Activated naive CD4-positive, alpha-beta T cell (primary cell): ENCODE data around the gene POU4F1.

Experiments
- DNase-seq, 4 experiments: peaks; one replicate each; lab custom pipeline; 2025; lab: John Stamatoyannopoulos, UW

Gene POU4F1

DNA sequence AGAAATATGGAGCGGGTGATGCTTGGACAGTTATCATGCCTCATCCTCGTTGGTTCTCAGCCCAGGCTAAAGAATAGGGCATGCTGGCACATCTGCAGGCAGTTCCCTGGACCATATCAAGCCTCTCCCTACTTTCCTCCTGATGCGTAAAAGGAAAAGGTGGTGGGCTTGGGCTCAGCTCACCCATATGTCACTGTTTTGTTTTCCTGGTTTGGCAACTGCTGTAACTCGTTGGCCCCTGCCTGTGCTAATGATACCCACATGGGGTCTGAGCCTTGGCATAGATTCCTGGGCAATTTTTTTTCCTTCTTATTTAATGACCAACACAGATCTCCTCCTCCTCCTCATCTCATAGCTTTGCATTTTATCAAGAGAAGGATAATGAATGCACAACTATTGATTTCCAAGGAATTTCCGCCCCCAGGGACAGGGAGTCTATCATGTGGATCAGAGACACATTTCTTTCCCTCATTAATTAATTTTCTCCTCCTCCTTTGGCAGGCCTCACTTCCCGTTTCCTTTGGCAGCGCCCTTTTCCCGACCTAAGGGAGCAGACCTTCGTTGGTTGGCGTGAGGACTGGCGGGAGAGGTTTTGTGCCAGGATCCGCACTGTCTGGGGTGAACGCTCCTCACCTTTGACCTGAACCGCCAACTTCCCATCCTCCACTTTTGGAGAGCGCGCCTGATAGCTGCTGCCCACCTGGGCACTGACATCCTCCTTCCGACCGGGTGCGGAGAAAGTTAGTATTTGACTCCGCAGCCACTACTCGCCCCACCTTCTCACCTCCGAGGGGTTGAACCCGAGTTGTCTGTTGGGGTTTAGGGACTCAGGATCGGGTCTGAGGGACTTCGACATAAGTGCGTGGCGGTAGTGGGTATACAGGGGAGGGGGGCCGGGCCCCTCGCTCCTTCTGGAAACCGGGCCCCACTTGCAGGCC lies 3.4 kb upstream of the POU4F1 start:
- DNase-seq = no peak

DNA sequence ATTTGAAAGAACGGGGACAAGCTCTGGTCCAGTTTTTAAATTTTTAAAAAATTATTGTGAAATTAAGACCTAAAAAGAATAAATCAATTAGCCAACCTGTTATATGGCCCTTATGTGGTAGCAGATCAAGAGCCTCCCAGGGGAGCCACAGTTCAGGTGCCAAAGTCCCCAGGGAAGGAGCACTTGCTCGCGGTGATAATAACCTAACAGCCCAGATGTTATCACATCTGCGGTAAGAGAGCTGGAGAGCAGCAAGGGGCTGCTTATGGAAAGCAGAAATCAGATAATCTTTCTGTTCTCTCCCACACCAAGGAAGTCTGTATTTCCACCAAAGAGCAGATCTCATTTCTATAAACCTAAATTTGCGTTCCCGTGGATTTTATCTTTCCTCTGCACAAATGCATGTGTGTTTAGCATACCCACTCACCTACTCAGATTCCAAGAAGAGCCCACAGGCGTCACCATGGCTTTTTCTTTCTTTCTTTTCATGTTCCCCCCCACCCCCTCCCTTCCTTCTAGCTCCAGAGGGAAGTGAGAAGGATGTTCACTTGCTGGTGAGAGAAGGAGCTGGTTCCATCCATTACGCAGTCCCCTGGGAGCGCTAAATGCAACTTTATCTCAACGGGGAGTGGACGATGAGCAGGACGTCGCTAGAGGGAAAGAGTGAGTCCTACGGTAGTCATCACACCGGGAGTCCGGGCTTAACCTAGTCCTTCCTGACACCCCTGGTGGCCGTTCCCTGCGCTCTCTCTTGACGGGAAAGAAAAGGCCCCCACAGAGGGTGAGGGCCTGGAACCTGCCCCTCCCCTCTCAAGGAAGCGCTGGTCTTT lies 1.6 kb upstream of the POU4F1 start:
- DNase-seq = no peak

DNA sequence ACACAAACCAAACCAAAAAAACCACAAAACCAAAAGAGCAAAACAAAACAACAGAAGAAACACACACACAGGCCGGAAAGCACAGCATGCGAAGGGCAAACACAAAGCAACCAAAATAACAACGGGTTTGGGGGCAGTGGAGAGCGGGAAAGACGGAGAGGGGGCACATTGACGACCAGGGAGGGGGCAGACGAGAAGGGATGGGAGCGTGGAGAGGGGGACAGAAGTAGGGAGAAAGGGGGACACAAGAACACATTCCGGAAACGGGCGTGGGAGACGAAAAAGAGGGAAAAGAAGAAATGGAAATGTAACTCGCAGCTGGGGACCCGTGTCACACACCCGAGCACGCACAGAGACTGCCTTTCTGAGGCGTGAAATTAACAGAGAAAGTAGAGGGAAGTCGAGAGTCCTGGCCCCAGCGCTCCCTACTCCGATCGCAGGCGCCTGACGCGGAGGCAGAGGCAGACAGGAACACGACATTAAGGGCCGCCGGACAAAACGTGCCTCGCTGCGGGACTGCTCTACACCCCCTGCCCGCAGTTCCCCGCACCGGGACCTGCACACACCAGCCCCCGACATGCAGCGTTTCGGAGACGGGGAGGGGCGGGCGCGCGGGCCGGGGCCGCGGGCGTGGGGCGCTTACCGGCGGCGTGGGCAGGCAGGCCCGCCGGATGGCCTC lies 652 bp downstream of the POU4F1 start:
- no peak for DNase-seq

DNA sequence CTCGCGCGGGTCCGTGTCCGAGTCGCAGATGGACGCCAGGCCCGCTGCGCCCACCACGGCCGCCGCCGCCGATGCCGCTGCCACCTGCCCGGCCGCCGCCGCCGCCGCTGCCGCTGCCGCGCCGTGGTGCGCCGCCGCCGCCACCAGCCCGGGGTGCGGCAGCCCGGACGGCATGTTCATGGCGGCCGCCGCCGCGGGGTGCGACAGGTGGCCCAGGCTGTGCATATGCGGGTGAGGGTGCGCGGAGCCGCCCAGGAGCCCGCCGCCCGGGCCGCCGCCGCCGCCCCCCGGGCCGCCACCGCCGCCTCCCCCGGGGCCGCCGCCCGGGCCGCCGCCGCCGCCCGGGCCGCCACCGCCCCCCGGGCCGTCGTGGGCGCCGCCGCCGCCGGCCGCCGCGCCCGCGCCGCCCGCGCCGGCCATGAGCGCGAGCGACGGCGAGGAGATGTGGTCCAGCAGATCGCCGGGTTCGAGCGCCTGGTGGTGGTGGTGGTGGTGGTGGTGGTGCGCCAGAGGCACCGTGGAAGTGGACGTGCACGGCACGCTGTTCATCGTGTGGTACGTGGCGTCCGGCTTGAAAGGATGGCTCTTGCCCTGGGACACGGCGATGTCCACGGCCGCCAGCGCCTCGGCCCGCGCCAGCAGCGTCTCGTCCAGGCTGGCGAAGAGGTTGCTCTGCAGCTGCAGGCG lies 1.3 kb downstream of the POU4F1 start:
- DNase-seq = no peak

DNA sequence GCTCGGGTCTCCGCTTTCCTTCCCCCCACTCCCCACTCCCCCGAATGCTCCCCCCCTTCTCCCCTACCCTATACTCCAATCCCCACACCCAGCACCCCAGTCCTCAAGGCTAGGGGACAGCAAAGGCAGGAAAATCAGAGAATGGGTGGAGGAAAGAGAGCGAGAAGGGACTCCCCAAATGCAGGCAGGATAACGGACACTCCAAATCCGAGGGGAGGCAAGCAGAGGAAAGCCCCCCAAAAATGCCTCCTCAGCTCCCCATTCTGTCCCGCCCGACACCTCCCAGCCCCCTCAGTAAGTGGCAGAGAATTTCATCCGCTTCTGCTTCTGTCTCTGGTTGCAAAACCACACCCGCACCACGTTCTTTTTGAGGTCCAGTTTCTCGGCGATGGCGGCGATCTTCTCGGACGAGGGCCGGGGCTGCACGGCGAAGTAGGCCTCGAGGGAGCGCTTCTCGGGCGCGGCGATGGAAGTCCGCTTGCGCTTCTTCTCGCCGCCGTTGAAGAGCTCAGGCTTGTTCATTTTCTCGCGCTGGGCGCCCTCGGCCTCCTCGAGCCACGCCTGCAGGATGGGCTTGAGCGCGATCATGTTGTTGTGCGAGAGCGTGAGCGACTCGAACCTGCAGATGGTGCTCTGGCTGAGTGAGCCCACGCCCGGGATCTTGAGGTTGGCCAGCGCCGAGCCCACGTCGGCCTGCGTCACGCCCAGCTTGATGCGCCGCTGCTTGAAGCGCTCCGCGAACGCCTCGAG lies 2.1 kb downstream of the POU4F1 start:
- no peak for DNase-seq

DNA sequence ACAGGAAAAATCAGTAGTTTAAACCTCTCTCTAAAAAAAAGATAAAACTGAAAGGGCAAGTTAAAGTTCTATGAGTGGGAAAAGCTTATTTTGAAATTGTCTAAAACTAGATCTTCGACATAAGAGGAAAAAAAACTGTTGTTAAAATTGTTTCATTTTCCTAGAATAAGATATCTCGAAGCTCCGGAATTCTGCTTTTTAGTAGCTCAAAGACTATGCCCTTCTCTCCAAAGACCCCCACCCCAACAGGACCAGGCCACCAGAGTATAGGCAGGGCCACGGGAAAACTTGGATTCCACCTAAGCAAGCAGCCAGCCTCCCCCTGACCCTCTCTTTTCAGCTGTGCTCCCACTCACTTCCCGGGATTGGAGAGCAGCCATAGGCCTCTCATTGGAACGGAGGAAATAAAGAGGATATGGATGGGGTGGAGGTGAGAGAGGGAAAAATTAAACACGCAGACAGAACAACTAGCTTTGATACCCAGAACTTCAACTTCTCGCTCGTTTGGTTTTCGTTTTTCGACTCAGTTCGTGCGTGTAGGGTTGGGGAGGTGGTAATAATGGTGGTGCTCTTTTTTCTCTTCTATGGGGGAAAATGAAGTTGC lies 3.0 kb downstream of the POU4F1 start:
- no peak for DNase-seq

DNA sequence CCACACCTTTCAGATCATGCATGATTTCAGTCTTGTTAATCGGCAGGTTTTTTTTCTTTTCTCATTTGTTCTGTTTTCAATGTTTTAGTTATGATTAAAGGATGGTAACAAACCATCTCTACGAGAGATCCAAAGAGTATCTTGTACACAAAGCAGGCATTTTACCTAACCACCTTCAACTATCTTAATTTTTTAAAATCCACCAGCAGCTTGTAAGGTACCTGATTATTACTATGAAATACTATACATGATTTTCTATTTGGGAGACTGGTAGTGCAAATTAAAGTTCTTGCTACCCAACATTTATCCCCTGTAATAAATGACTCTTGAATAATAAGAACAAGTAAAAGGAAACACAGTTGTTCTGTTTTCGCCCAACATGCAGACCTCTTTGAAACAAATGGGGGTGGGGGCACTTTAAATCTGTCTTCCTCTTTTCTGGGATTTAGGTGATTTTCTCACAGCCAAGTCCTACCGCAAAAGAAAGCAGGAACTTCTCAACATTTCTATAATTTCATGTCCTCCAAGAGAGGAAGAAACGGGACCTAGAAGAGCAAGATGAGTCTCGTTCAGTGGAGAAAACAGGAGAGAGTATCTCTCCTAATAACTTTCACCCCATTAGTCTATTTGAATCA lies 3.6 kb downstream of the POU4F1 start:
- DNase-seq = no peak

DNA sequence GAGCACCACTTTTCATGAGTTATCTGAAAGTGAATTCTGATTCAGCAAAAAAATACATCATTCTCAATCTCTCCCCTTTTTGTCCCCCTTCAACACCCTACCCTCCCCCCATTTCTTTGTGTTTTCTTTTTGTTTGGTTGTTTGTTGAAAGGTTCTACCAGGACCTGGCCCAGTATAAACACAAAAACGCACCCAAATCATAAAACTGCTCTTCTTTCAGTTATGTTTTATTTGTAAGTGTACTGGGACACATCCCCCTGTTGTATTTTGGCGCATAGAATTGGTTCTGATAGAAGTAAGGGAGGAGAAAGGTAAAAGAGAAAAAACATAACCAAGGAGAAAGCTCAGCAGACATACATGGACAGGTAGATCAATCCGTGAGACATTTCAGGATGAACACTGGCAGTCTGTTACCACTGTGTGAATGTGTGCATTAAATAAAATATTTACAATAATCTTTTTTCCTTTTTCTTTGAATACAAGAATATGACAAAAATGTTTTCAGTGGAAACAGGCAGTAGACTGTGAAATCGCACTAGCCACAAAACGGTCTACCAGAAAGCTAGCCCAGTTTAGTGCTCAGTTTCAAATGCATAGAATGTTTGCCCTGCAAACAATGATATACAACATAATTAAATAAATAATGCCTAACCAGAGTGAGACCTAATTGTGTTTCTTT lies 4.2 kb downstream of the POU4F1 start:
- no peak for DNase-seq

DNA sequence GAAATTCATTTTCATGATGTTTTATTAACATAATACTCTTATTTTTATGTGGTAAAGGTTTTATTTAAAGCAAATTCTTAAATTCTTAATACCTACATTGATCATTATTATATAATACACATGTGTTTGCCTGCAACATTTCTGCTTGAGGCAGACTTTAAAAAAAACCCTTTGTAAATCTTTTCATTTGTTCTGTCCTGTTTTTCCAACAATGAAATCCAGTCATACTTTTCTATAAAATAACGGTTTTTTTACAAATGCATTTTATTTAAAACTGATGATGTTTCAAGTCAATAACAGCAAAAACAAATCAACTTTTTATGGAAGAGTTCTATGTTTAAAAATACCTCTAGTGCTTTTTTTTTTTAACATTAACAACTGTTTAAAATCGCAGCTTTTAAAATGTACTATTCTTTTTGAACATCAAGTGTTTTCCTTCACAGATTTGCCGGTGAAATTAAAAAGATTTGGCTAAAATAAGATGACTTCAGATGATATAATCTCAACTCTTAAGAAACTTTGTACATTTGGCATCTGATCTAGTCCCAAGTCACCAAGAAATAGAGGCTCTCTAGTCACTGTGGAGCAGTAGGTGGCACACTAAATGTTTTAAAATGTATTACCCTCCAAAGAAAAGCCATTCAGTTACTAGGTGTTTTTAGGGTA lies 5.1 kb downstream of the POU4F1 start:
- DNase-seq = no peak

DNA sequence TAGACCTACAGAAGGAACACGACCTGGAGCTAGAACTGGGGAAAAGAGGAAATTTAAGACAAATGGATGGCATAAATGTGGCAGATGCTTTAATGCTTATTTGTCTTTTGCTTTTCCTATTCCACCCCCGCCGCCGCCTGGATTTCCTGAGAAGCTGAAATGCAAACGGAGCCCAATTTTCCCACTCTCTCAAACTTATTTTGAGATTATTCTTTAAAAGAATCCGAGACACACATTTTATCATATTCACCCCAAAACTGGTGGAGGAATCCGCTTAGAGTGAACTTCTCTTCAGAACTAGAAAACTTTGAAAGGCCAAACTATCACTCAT lies 5.8 kb downstream of the POU4F1 start:
- DNase-seq = no peak

DNA sequence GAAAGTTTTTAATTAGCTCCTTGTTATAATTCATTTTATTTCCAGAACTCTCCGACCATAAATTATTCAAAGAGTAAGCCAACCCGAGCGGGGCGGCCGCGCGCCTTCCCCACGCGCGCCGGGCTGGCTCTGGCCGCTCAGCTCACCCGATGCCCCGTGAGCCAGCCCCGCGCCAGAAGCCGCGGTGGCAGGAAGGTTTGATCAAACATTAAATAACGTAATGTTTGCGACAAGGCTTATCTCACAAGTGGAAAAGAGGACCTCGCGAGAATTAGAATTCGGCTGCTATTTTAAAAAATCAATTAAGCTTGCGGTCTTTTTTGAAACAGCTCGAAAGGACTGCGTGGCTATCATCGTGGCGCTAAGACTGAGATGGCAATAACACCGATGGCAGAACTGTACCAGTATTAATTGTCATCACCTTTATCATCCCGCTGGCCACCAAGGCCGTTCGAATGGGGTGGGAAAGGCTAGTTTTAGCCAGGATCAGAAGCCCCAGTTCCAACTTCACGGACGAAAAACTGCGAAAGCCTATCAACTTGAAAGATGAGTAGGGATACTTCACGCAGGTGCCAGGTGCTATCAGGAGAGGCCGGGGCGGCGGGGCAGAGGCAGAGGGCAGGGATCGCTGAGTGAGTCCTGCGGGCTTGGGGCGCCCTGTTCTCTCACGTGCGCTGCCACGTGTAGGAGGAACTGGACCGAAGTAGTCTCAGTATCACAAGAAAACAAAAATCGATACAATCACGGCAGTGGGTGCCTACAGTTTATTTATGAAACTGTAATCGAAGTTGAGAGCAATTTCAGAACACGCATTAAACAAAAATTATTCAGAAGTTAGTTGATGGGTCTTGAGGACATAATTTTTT lies 6.4 kb downstream of the POU4F1 start:
- DNase-seq = no peak

DNA sequence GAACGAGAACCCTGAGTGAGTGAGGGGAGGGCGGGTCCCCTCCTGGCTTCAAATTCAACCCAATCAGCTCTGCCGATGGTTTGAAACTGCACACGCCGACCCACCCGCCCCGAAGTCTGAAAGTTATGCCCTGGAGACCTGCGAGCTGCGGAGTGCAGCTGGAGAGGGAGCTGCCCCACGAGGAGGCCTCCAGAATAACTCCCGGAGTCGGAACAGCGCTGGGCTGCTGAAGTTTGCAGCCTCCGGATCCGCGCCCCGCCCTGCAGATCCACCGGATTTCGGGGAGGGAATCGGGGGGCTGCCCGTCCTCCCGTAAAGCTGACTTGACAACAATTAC lies 7.0 kb downstream of the POU4F1 start:
- DNase-seq = no peak

DNA sequence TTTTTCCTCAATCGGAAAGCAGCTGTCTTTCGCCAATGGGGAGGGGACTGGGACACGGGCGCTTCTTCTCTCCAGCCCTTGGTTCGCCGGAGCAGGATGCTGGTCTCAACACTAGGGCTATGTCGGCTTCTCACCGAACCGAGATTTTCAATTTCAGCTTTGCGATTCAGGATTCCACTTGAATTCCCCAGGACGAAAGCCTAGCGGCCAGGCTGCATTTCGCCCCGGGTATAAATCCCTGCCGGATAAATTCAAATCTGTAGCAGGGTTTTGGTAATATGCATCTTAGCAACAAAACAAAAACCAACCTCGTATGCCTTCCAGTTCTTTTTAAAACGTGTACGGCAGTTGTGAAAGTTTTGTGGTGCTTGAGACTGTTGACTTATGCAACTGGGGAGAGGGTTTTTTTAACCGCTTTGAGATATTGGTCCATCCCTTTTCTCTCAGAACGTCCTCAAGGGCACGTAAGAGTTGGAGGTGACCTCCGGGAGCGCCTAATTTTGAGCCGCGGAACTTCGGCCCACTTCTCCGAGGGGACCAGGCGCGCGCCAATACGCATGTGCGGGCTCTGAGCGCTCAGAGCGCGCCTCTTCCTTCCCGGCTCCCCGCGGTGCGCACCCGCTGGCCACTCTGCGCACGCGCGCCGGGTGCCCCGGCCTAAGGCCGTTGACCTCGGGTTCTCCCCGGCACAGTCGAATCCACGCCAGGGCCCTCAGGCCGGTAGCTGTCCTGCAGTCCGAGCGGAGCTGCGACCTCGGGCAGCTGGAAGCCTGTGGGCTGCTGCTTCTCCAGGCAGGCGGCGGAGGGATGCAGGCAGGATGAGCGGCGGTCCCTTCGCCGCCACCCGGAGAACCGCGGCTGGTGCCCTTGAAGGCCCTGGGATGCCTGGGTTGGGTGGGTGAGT lies 7.6 kb downstream of the POU4F1 start:
- no peak for DNase-seq

DNA sequence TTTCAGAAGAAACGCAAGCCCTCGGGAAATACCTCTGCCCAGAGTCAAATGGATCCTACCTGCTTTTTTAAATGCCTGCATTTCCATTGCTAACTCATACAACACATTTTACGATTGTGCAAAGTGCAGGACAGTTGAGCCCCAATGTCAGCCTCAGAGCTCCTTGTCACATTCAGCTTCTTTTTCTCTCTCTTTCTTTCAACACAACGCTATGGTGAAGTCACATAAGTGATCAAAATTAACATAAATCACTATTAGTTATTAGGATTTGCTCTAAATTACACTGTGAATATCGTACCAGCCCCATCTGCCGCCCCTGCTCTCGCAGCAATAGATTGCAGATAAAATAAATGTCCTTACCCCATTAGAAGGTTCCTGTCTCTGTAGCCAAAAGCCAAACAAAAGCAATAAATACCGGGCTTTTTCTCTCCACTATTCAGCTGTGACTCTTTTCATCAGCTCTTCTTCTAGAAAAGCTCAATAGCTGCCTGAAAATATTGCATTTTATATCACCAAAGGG lies 8.8 kb downstream of the POU4F1 start:
- DNase-seq = no peak

DNA sequence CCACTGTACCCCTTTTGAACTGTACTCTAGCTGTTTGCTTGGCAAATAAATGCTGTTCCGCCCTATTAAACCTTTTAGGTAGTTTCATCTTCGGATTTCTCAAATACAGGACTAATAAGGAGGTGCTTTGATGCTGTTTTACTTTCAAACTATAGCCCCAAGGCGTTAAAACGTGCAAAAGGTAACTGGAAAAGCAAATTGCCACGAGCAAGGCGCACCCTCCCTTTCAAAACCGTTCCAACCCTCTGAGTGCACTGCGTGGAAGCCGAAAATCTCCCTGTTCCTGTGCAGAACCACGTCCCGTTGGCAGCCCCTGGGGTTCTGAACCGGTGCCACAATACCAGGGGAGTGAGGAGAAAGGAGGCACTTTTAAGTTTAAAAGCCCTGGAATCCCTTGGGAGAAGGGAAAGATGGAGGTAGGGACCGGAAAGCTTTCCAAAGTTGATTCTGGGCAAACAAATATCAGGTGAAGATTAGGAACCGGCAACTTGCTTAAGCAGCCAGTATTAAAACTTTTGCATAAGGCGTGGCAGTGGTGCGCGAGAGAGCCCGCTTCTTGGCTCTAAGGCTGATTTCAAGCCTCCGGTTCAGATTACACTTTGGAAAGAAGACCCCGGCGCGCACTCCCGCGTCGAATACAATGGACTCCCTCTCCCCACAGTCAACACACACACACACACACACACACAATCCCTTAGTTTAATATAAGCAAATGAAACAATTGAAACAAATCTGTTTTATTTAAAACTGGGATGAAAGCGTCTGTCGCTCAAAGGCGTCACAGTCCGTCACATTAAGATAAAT lies 9.5 kb downstream of the POU4F1 start:
- DNase-seq = no peak

DNA sequence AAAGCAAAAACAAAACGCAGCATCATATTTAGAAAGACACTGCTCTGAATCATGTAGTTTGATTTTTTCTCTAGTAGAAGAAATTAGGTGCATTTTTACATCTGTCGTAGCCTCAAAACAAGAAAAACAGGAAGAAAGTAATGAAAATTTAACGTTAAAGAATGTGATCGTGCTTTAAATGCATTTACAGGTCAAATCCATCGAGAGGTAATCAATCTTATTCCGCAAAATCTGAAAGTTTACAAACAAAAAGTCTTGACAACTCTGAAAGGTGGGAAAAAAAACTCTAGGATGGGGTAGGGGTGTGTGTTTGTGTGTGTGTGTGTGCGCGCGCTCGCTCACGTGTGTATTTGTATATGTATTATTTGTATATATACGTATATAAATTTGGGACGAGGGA lies 10.2 kb downstream of the POU4F1 start:
- DNase-seq = no peak
